Measurements from ENCODE around the gene UBLCP1.

GRCh38 chr5:159257629-159258283 lies 5.3 kb upstream of the UBLCP1 start:
- TF ChIP-seq CTCF (conservative IDR thresholded peaks at IDR 0.05; ENCODE audit: low read length) (no peak), EZH2phosphoT487 (IDR thresholded peaks at IDR 0.05; ENCODE audit: borderline replicate concordance, low read depth, low read length) (no peak)
